Posterior cingulate gyrus (tissue), 11 donors: ENCODE data around the gene TTC7B.
A peak's percentile ranks its signal among the peaks of the same experiment; 100 is the strongest.

Experiments used
- DNase-seq, 10 donors: peaks; one replicate each; pipeline versions ENCODE4 v3.0.0 to v3.0.0-alpha.2; 2020 to 2021; ENCODE audit warnings: mixed read lengths in 3 of 10
- intact Hi-C: fragments of 100-400 bp; cut with DNase I; formaldehyde crosslinking; loops from one replicate; pipeline ENCODE4 v1.15.1; 2023

The TTC7B gene

GRCh38 chr14:90632871-90633270 is 183.4 kb downstream of the TTC7B start:
- no peak for DNase-seq
- intact Hi-C loops = no loop called here

GRCh38 chr14:90632451-90632850 is 183.8 kb downstream of the TTC7B start:
- intact Hi-C loops = no loop called here
- DNase-seq = no peak

GRCh38 chr14:90630171-90630806 is 185.9 kb downstream of the TTC7B start:
- no peak for DNase-seq
- intact Hi-C loops = no loop called here

- intact Hi-C loops = no loop called here
- DNase-seq = no peak
These were observed 186.8 kb downstream of the TTC7B start for GRCh38 chr14:90629471-90629870.

- intact Hi-C loops = no loop called here
- DNase-seq = peak in 2 of 10 donors; percentile 38 to 83
These were observed 187.4 kb downstream of the TTC7B start for GRCh38 chr14:90628825-90629224.

- peak in 1 of 10 donors; percentile 86 for DNase-seq
- intact Hi-C loops = no loop called here
These were observed 188.8 kb downstream of the TTC7B start for GRCh38 chr14:90627478-90627877.

GRCh38 chr14:90626550-90626949 is 189.7 kb downstream of the TTC7B start:
- intact Hi-C loops = no loop called here
- no peak for DNase-seq

- DNase-seq = no peak
- intact Hi-C loops = no loop called here
These were observed 190.8 kb downstream of the TTC7B start for GRCh38 chr14:90625445-90625844.

- no peak for DNase-seq
- intact Hi-C loops = no loop called here
These were observed 191.4 kb downstream of the TTC7B start for GRCh38 chr14:90624732-90625400.

GRCh38 chr14:90624227-90624626 is 192.0 kb downstream of the TTC7B start:
- no peak for DNase-seq
- intact Hi-C loops = no loop called here

- DNase-seq = no peak
- intact Hi-C loops = no loop called here
These were observed 195.0 kb downstream of the TTC7B start for GRCh38 chr14:90621201-90621600.

- DNase-seq = peak in 1 of 10 donors; percentile 84
- intact Hi-C loops = no loop called here
These were observed 195.6 kb downstream of the TTC7B start for GRCh38 chr14:90620568-90621077.

GRCh38 chr14:90619911-90620310 is 196.3 kb downstream of the TTC7B start:
- DNase-seq = no peak
- intact Hi-C loops = no loop called here

- intact Hi-C loops = no loop called here
- no peak for DNase-seq
These were observed 198.3 kb downstream of the TTC7B start for GRCh38 chr14:90617961-90618360.

- no peak for DNase-seq
These were observed 199.3 kb downstream of the TTC7B start for GRCh38 chr14:90616881-90617280.

GRCh38 chr14:90616313-90616712 is 199.9 kb downstream of the TTC7B start:
- no peak for DNase-seq
- intact Hi-C loops = no loop called here

More at GRCh38 chr14:90616881-90617280, 199.3 kb downstream of the TTC7B start:
- intact Hi-C loops = no loop called here

GRCh38 chr14:90615517-90616060 is 200.6 kb downstream of the TTC7B start:
- no peak for DNase-seq
- intact Hi-C loops = no loop called here

- intact Hi-C loops = no loop called here
- DNase-seq = no peak
These were observed 201.3 kb downstream of the TTC7B start for GRCh38 chr14:90614696-90615516.

GRCh38 chr14:90613997-90614396 is 202.2 kb downstream of the TTC7B start:
- DNase-seq = no peak
- intact Hi-C loops = no loop called here

GRCh38 chr14:90613453-90613852 is 202.8 kb downstream of the TTC7B start:
- intact Hi-C loops = no loop called here
- no peak for DNase-seq

GRCh38 chr14:90612801-90613200 is 203.4 kb downstream of the TTC7B start:
- DNase-seq = no peak
- intact Hi-C loops = no loop called here
